IMR-90 (cell line): Measurements from ENCODE around the gene COL23A1.

Experiments
- BHLHE40 ChIP-seq: fragments of 150-350 bp; IDR thresholded peaks from 2 replicates; pipeline ENCODE4 v1.6.1; 2016; ENCODE audit warnings: mild to moderate bottlenecking, low read depth, low read length
- CEBPB ChIP-seq: IDR thresholded peaks from 2 replicates; pipeline ENCODE4 v1.6.1; 2012; ENCODE audit warnings: low read depth, low read length, improper control_type of control experiment
- MAFK ChIP-seq: IDR thresholded peaks from 2 replicates; pipeline ENCODE4 v1.6.1; 2012; ENCODE audit warnings: low read depth, low read length, improper control_type of control experiment
- MAZ ChIP-seq: IDR thresholded peaks from 2 replicates; pipeline ENCODE4 v1.6.1; 2012; ENCODE audit warnings: low read depth, mild to moderate bottlenecking, low read length, improper control_type of control experiment, moderate library complexity, borderline replicate concordance
- MXI1 ChIP-seq: IDR thresholded peaks from 2 replicates; pipeline ENCODE4 v1.6.1; 2012; ENCODE audit warnings: low read depth, mild to moderate bottlenecking, low read length, moderate library complexity, borderline replicate concordance
- NFE2L2 ChIP-seq: fragments of 150-350 bp; IDR thresholded peaks from 2 replicates; pipeline ENCODE4 v1.6.1; 2016; ENCODE audit warnings: low read depth, mild to moderate bottlenecking, low read length
- POLR2A ChIP-seq: IDR thresholded peaks from 2 replicates; pipeline ENCODE4 v1.6.1; 2012; ENCODE audit warnings: mild to moderate bottlenecking, low read depth, low read length
- RAD21 ChIP-seq: IDR thresholded peaks from 2 replicates; pipeline ENCODE4 v1.6.1; 2012; ENCODE audit warnings: low read length, improper control_type of control experiment
- RCOR1 ChIP-seq: IDR thresholded peaks from 2 replicates; pipeline ENCODE4 v1.6.1; 2012; ENCODE audit warnings: mild to moderate bottlenecking, low read length, improper control_type of control experiment; ENCODE audit not compliant: insufficient replicate concordance
- RFX5 ChIP-seq: IDR thresholded peaks from 2 replicates; pipeline ENCODE4 v1.8.0; 2012; ENCODE audit warnings: low read depth, mild to moderate bottlenecking, low read length, moderate library complexity
- SMC3 ChIP-seq: fragments of 150-350 bp; IDR thresholded peaks from 2 replicates; pipeline ENCODE4 v1.6.1; 2016; ENCODE audit warnings: low read depth, mild to moderate bottlenecking, antibody characterized with exemption, low read length, moderate library complexity
- TF ChIP-seq, protein P1 (sequence below): fragments of 150-350 bp; IDR thresholded peaks from 2 replicates; pipeline ENCODE4 v1.6.1; 2017; ENCODE audit warnings: mild to moderate bottlenecking, antibody characterized with exemption, low read length, low read depth
- TF ChIP-seq, protein P2 (sequence below): conservative IDR thresholded peaks from 2 replicates; pipeline ENCODE4 v1.5.1; 2012; ENCODE audit warnings: mild to moderate bottlenecking, low read depth, low read length, improper control_type of control experiment

DNA sequence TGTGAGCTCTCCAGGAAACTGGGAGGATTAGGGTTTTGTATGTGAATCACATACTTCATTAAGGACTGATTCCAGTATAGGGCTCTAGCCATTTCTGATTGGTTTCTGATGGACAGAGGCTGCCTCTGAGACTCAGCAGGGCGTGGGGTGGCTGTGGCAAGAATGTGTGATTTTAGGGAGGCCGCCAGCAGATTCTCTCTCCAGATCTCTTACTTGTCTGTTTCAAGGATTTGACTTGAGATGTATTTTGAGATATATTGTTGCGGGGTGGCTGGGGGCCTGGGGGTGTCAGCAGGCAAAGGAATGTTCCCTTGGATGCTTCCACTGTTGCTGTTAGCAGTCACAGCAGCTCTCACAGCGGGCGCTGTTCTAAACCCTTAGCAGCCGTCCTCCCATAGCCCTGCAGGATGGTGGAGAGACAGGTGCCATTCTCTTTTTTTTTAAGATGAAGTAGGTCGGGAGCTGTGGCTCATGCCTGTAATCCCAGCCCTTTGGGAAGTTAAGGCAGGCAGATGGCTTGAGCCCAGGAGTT, 393.8 kb downstream of the COL23A1 start:
- TF ChIP-seq MAZ (no peak), RAD21 (no peak), MAFK (no peak), SMC3 (no peak), NFE2L2 (no peak), RFX5 (no peak), CEBPB (no peak), BHLHE40 (no peak), POLR2A (no peak), MXI1 (no peak), RCOR1 (no peak)
- TF ChIP-seq, protein P1, sequence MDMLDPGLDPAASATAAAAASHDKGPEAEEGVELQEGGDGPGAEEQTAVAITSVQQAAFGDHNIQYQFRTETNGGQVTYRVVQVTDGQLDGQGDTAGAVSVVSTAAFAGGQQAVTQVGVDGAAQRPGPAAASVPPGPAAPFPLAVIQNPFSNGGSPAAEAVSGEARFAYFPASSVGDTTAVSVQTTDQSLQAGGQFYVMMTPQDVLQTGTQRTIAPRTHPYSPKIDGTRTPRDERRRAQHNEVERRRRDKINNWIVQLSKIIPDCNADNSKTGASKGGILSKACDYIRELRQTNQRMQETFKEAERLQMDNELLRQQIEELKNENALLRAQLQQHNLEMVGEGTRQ: no peak
- TF ChIP-seq, protein P2, sequence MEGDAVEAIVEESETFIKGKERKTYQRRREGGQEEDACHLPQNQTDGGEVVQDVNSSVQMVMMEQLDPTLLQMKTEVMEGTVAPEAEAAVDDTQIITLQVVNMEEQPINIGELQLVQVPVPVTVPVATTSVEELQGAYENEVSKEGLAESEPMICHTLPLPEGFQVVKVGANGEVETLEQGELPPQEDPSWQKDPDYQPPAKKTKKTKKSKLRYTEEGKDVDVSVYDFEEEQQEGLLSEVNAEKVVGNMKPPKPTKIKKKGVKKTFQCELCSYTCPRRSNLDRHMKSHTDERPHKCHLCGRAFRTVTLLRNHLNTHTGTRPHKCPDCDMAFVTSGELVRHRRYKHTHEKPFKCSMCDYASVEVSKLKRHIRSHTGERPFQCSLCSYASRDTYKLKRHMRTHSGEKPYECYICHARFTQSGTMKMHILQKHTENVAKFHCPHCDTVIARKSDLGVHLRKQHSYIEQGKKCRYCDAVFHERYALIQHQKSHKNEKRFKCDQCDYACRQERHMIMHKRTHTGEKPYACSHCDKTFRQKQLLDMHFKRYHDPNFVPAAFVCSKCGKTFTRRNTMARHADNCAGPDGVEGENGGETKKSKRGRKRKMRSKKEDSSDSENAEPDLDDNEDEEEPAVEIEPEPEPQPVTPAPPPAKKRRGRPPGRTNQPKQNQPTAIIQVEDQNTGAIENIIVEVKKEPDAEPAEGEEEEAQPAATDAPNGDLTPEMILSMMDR: no peak
